Measurements from ENCODE around the gene ANKRD29. TPM values are rescaled to one million over a fixed set of nuclear protein-coding genes. Genes with fewer than 3 reads are reported as not detected.

ANKRD29 gene
- total RNA-seq, 2 donors from 2014 or later, result 5.6 to 8.5 TPM

DNA sequence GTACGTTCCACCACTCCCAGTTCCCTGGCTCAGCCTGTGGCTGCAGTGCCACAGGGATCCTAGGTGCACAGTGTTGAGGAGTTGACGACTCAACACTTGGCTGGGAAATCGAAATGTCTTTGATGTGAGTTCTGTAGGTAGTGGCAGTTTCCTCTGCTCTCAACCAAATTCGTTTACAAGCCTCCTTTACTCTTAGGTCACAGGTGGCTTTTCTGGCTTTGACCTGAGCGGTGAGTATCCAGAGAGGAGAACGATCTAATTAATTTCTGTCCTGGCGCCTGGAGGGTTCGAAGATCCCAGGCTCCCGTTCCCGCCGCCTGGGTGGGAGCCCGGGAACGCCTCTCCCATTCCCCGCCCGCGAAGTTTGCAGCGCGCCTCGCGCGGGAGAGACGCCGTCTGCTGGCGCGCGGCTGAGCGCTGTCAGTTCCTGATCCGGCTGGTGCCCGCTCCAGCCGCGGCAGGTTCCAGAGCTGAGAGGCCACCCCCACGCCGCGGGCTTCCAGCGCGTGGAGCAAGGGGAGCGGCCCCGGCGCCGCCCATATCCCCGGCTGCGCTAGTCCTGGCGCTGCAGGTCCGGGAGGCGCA is 26.4 kb upstream of the ANKRD29 start, which contains the start of gene LAMA3:
Gene LAMA3, plus strand, starts transcription at position 423 of the 585 bp plus-strand sequence. CDS start 231 bp downstream, outside the sequence.
- peak within 1 kb of the TSS; percentile 58 for H3K27ac ChIP-seq
- TF ChIP-seq POLR2AphosphoS5 (IDR thresholded peaks at IDR 0.05) (peak; percentile 49), POLR2A (IDR thresholded peaks at IDR 0.05) (peak; percentile 62)
- TF ChIP-seq, protein P1, sequence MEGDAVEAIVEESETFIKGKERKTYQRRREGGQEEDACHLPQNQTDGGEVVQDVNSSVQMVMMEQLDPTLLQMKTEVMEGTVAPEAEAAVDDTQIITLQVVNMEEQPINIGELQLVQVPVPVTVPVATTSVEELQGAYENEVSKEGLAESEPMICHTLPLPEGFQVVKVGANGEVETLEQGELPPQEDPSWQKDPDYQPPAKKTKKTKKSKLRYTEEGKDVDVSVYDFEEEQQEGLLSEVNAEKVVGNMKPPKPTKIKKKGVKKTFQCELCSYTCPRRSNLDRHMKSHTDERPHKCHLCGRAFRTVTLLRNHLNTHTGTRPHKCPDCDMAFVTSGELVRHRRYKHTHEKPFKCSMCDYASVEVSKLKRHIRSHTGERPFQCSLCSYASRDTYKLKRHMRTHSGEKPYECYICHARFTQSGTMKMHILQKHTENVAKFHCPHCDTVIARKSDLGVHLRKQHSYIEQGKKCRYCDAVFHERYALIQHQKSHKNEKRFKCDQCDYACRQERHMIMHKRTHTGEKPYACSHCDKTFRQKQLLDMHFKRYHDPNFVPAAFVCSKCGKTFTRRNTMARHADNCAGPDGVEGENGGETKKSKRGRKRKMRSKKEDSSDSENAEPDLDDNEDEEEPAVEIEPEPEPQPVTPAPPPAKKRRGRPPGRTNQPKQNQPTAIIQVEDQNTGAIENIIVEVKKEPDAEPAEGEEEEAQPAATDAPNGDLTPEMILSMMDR (IDR thresholded peaks at IDR 0.05), result peak in 1 of 4 experiments; percentile 33

GRCh38 chr18:23688528-23688927 is 25.8 kb upstream of the ANKRD29 start:
- no peaks in the 10 kb centered on the region for H3K9me3 ChIP-seq
- no peak overlapping the region for H3K27ac ChIP-seq
- no peak for TF ChIP-seq POLR2AphosphoS5 (IDR thresholded peaks at IDR 0.05)
- TF ChIP-seq, protein P1 (IDR thresholded peaks at IDR 0.05), result no peak
- no peak for TF ChIP-seq POLR2A (IDR thresholded peaks at IDR 0.05)
- DNase-seq (ENCODE audit: low spot score), result no peak
- no peaks in the 10 kb centered on the region for H3K27me3 ChIP-seq (replicated peaks; ENCODE audit: insufficient read depth)
- no peaks in the 10 kb centered on the region for H3K4me1 ChIP-seq (replicated peaks)
- no peaks in the 10 kb centered on the region for H3K36me3 ChIP-seq
- peak overlapping the region; percentile 46 to 50 for H3K4me3 ChIP-seq
- intact Hi-C loops (cut with DNase I), result loop anchor here (5.0 kb wide), 1 partner anchor 66 kb away; no protein-coding TSS in a partner anchor
- WGBS, result 46% methylated on average over 5 of the region's 5 CpGs

More for the DNA sequence above, 26.4 kb upstream of the ANKRD29 start, which contains the start of gene LAMA3:
- no peaks in the 10 kb centered on the region for H3K4me1 ChIP-seq (replicated peaks)
- H3K36me3 ChIP-seq, result no peaks in the 10 kb centered on the region
- WGBS, result under 1% methylated on average over 34 of the region's 45 CpGs
- intact Hi-C loops (cut with DNase I), result loop anchor here (5.0 kb wide), 1 partner anchor 67 kb away; no protein-coding TSS in a partner anchor
- H3K27me3 ChIP-seq (replicated peaks; ENCODE audit: insufficient read depth), result no peaks in the 10 kb centered on the region
- peak within 1 kb of the TSS; percentile 46 to 50 for H3K4me3 ChIP-seq
- H3K9me3 ChIP-seq, result no peaks in the 10 kb centered on the region
- DNase-seq (ENCODE audit: low spot score), result peak; percentile 60

DNA sequence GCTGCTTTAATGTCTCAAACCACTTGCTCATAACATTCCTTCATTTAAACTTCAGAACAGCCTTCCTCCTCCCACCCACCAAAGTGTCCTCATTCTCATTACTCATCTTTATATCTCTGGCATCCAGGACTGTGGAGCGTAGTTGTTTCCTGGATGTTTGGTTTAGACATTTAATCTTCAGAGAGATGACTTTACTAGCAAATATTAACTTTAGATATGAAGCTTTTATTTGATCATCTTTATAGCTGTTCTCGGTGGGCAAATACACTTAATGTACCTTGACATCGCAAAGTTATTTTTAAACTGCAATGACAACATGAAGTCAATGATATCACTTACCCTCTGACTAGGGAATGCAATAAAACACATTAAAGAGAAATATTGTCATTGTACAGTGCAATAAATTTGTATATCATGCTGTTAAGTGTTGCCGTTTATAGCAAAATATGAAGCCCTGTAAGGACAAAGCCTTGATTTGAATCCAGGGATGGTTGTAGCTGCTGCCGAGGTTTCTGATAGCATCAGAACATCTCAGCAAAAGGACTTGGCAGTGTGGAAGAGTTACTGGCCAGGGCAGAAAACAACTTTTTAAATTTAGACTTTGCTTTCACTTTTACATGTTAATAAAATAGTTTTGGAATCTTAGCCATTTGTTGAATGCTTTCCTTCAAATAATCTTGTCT is 21.9 kb upstream of the ANKRD29 start:
- Histone ChIP-seq H3K9me3 (no peaks in the 10 kb centered on the region), H3K27me3 (replicated peaks; ENCODE audit: insufficient read depth) (no peaks in the 10 kb centered on the region), H3K4me1 (replicated peaks) (no peaks in the 10 kb centered on the region), H3K27ac (peak overlapping the region; percentile 45 to 49), H3K4me3 (no peak overlapping the region), H3K36me3 (no peaks in the 10 kb centered on the region)
- peak; percentile 72 for DNase-seq (ENCODE audit: low spot score)
- TF ChIP-seq, protein P1 (IDR thresholded peaks at IDR 0.05), result no peak
- TF ChIP-seq POLR2AphosphoS5 (IDR thresholded peaks at IDR 0.05), result peak; percentile 94
- WGBS, result 13% methylated on average over 5 of the region's 5 CpGs
- intact Hi-C loops (cut with DNase I), result loop anchor here (5.0 kb wide), 1 partner anchor 62 kb away; no protein-coding TSS in a partner anchor

DNA sequence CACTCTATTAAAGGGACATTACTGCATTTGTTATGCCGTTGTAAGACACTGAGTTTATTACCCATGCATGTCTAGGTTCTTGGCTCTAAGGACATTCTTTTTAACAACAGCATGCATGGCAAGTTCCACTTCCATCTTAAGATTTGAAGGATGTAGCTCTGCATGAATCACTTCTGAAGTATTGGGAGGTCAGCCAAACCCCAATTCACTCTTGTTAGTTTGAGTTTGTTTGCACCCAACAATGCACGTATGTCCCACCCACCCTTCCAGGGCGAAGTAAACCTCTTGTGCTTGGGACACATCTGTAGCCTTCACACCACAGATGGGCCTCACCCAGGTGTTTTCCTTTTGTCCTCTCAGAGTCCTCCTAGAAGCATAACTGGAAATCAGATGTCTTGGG is 21.0 kb upstream of the ANKRD29 start:
- DNase-seq (ENCODE audit: low spot score), result peak; percentile 8
- H3K27ac ChIP-seq, result no peak overlapping the region
- H3K4me1 ChIP-seq (replicated peaks), result no peaks in the 10 kb centered on the region
- 20% methylated on average over 3 of the region's 3 CpGs for WGBS
- no peaks in the 10 kb centered on the region for H3K36me3 ChIP-seq
- TF ChIP-seq POLR2AphosphoS5 (IDR thresholded peaks at IDR 0.05), result no peak
- TF ChIP-seq, protein P1 (IDR thresholded peaks at IDR 0.05), result no peak
- TF ChIP-seq POLR2A (IDR thresholded peaks at IDR 0.05), result no peak
- H3K4me3 ChIP-seq, result no peak overlapping the region
- no peaks in the 10 kb centered on the region for H3K9me3 ChIP-seq
- H3K27me3 ChIP-seq (replicated peaks; ENCODE audit: insufficient read depth), result no peaks in the 10 kb centered on the region
- intact Hi-C loops (cut with DNase I), result no loop called here

Measured in prostate gland (tissue), 2 donors.